Colonic mucosa (tissue), 4 donors: ENCODE data around the gene LTBP4. TPM values are rescaled to one million over a fixed set of nuclear protein-coding genes. Genes with fewer than 3 reads are reported as not detected.

Source experiments
- DNase-seq: peaks from one replicate; pipeline ENCODE4 v3.0.0-alpha.2; 2020
- H3K27ac ChIP-seq: fragments of 200-600 bp; one replicate; pipeline ENCODE4 v1.8.0; 2021
- H3K27me3 ChIP-seq: fragments of 200-600 bp; one replicate; pipeline ENCODE4 v1.8.0; 2021
- H3K36me3 ChIP-seq: fragments of 200-600 bp; one replicate; pipeline ENCODE4 v1.8.0; 2021
- H3K4me1 ChIP-seq: fragments of 200-600 bp; one replicate; pipeline ENCODE4 v1.8.0; 2021; ENCODE audit warnings: mild to moderate bottlenecking
- H3K4me3 ChIP-seq: fragments of 200-600 bp; one replicate; pipeline ENCODE4 v1.8.0; 2021
- H3K9ac ChIP-seq, 2 donors: one replicate each; pipeline ENCODE4 v1.7.0; 2013; ENCODE audit warnings: control low read depth in 2 of 2, low read depth in 2 of 2, low read length in 2 of 2
- H3K9me3 ChIP-seq: fragments of 200-600 bp; one replicate; pipeline ENCODE4 v1.8.0; 2021
- CTCF ChIP-seq: fragments of 200-600 bp; IDR thresholded peaks from one replicate; pipeline ENCODE4 v1.8.0; 2022; ENCODE audit warnings: antibody characterized with exemption, mild to moderate bottlenecking
- intact Hi-C: fragments of 100-400 bp; cut with DNase I; formaldehyde crosslinking; loops from one replicate; pipeline ENCODE4 v1.14.1; 2022
- total RNA-seq, 2 donors: library from RNA; stranded (reverse); fragmentation: NEBNext Ultra II Directional in 1 of 2; extraction: Animal tissue kit (Norgen Biotek cat#: 25700) in 1 of 2; gene quantifications; one replicate each; pipeline ENCODE4 v1.2.1, GENCODE V29; 2021
- donor health status: healthy.
- donor health status: DM: no; HTN: no; CAD: no.
- donor health status: DM: no; HTN: no; CAD: no.

Gene LTBP4
- total RNA-seq, 2 donors from 2014 or later: 143 to 231 TPM

DNA sequence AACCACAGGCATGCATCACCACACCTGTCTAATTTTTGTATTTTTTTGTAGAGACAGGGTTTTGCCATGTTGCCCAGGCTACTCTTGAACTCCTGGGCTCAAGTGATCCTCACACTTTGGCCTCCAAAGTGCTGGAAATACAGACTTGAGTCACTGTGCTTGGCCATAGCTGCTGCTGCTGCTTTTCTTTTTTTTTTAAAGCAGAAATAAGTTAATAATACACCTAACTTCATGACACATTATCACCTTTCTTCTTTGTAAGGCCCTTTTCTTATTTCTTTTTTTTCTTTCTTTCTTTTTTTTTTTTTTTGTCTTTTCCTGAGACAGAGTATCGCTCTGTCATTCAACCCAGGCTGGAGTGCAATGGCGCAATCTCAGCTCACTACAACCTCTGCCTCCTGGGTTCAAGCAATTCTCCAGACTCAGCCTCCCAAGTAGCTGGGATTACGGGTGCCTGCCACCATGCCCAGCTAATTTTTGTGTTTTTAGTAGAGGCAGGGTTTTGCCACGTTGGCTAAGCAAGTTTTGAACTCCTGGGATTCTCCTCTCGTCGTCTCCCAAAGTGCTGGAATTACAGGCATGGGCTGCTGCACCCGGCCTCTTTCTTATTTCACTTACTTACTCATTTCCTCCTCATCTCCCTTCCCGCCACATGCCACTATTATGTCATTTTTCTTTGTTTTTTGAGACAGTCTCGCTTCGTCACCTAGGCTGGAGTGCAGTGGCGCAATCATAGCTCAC lies 15.8 kb upstream of the LTBP4 start:
- no peak for TF ChIP-seq CTCF
- H3K9me3 ChIP-seq: no peaks in the 10 kb centered on the region
- DNase-seq: no peak
- no peaks in the 10 kb centered on the region for H3K36me3 ChIP-seq
- no peak overlapping the region for H3K27ac ChIP-seq
- intact Hi-C loops: no loop called here
- no peaks in the 10 kb centered on the region for H3K4me1 ChIP-seq
- H3K27me3 ChIP-seq: no peaks in the 10 kb centered on the region
- H3K9ac ChIP-seq: no peak overlapping the region
- H3K4me3 ChIP-seq: no peak overlapping the region

GRCh38 chr19:40585982-40586422 lies 15.2 kb upstream of the LTBP4 start:
- Histone ChIP-seq H3K9me3 (no peaks in the 10 kb centered on the region), H3K27ac (no peak overlapping the region), H3K36me3 (no peaks in the 10 kb centered on the region), H3K4me3 (no peak overlapping the region), H3K9ac (no peak overlapping the region), H3K27me3 (no peaks in the 10 kb centered on the region), H3K4me1 (no peaks in the 10 kb centered on the region)
- intact Hi-C loops: no loop called here
- DNase-seq: no peak
- TF ChIP-seq CTCF: no peak

GRCh38 chr19:40586611-40587010 lies 14.6 kb upstream of the LTBP4 start:
- Histone ChIP-seq H3K9ac (no peak overlapping the region), H3K27me3 (no peaks in the 10 kb centered on the region), H3K4me1 (no peaks in the 10 kb centered on the region), H3K36me3 (no peaks in the 10 kb centered on the region), H3K4me3 (no peak overlapping the region), H3K27ac (no peak overlapping the region), H3K9me3 (no peaks in the 10 kb centered on the region)
- no peak for DNase-seq
- intact Hi-C loops: no loop called here
- TF ChIP-seq CTCF: no peak

DNA sequence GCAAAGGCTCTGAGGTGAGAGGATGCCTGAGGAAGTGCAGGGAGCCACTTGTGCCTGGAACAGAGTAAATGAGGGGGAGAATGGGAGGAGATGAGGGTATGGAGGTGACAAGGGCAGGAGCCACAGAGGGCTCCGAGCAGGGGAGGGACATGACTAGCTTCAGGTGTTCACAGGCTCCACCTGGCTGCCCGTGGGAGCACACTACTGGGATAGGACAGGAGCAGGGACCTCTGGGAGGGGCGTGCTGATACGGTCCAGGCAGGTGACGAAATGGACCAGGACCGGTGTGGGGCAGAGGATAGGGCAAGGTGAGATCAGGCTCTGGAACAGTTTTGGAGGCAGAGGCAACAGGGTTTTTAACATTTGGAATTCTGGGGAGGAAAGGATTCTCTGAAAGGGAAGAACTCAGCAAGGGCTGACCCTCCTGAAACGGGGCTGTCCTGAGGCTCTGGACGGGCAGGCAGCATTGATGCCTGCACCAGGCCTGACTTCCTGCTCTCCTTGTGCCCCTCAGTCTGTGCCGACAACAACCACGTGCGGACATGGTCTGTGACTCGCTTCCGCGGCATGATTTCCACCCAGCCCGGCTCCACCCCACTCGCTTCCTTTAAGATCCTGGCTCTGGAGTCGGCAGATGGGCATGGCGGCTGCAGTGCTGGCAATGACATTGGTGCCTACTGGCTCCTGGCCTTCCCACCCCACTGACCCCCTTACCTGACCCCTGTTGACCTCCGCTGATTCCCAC lies 12.9 kb upstream of the LTBP4 start:
- intact Hi-C loops: no loop called here
- no peak for DNase-seq
- no peaks in the 10 kb centered on the region for H3K9me3 ChIP-seq
- H3K36me3 ChIP-seq: no peaks in the 10 kb centered on the region
- H3K27me3 ChIP-seq: no peaks in the 10 kb centered on the region
- no peaks in the 10 kb centered on the region for H3K4me1 ChIP-seq
- no peak overlapping the region for H3K27ac ChIP-seq
- no peak overlapping the region for H3K4me3 ChIP-seq
- TF ChIP-seq CTCF: no peak
- no peak overlapping the region for H3K9ac ChIP-seq

DNA sequence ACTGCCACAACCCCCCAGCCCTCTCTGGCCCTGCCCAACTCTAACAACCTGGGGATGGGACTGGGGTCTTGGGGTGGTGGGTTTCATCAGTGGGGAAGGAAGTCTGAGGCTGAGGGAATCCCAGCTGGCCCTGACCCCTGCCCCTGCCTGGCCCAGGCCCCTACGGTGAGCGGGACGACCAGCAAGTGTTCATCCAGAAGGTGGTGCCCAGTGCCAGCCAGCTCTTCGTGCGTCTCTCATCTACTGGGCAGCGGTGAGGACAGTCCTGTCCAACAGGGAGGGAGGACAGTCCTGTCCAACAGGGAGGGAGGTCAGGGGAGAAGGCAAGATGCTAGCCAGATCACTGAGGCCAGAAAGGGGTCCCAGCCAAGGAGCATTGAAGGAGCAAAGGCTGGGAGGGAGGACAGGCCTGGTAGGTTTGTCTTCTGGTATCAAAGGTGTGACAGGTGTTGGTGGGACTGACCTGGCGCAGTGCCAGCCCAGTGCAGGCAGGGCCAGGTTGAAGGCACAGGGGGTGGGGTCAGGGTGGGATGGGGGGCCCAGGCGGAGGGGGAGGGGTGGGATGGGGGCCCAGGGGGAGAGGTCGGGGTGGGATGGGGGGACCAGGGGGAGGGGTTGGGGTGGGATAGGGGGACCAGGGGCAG lies 12.1 kb upstream of the LTBP4 start:
- Histone ChIP-seq H3K4me3 (no peak overlapping the region), H3K27me3 (no peaks in the 10 kb centered on the region), H3K9me3 (no peaks in the 10 kb centered on the region), H3K9ac (no peak overlapping the region), H3K36me3 (no peaks in the 10 kb centered on the region), H3K27ac (no peak overlapping the region), H3K4me1 (no peaks in the 10 kb centered on the region)
- intact Hi-C loops: no loop called here
- DNase-seq: no peak
- TF ChIP-seq CTCF: no peak
